Measurements from ENCODE around the gene ZDHHC19. TPM values are rescaled to one million over a fixed set of nuclear protein-coding genes. Genes with fewer than 3 reads are reported as not detected.

ZDHHC19 gene
- total RNA-seq, 2 donors from 2014 or later, result 0.42 TPM; not detected in 1

GRCh38 chr3:196202516-196202970 is 8.7 kb downstream of the ZDHHC19 start:
- ATAC-seq (ENCODE audit: insufficient number of reproducible peaks, low FRiP score, low read depth) (no peak), DNase-seq (ENCODE audit: low spot score) (no peak)
- Histone ChIP-seq H3K36me3 (no peaks in the 10 kb centered on the region), H3K9me3 (no peaks in the 10 kb centered on the region), H3K4me1 (ENCODE audit: control insufficient read depth in 1 of 2, low read depth in 2 of 2) (no peaks in the 10 kb centered on the region), H3K4me3 (no peak overlapping the region), H3K27ac (no peak overlapping the region), H3K27me3 (replicated peaks; ENCODE audit: insufficient read depth) (peaks cover 4% of the 10 kb centered on the region)
- no peak for TF ChIP-seq CTCF (IDR thresholded peaks at IDR 0.05)

- Histone ChIP-seq H3K27ac (no peak overlapping the region), H3K27me3 (replicated peaks; ENCODE audit: insufficient read depth) (no peaks in the 10 kb centered on the region), H3K4me1 (ENCODE audit: control insufficient read depth in 1 of 2, low read depth in 2 of 2) (no peaks in the 10 kb centered on the region), H3K4me3 (no peak overlapping the region), H3K36me3 (no peaks in the 10 kb centered on the region), H3K9me3 (no peaks in the 10 kb centered on the region)
- DNase-seq (ENCODE audit: low spot score) (no peak), ATAC-seq (ENCODE audit: insufficient number of reproducible peaks, low FRiP score, low read depth) (no peak)
- TF ChIP-seq CTCF (IDR thresholded peaks at IDR 0.05), result no peak
Observed at GRCh38 chr3:196198771-196199753, 12.1 kb downstream of the ZDHHC19 start.

- Histone ChIP-seq H3K4me1 (ENCODE audit: control insufficient read depth in 1 of 2, low read depth in 2 of 2) (no peaks in the 10 kb centered on the region), H3K27me3 (replicated peaks; ENCODE audit: insufficient read depth) (no peaks in the 10 kb centered on the region), H3K27ac (no peak overlapping the region), H3K4me3 (no peak overlapping the region), H3K9me3 (no peaks in the 10 kb centered on the region), H3K36me3 (no peaks in the 10 kb centered on the region)
- ATAC-seq (ENCODE audit: insufficient number of reproducible peaks, low FRiP score, low read depth) (no peak), DNase-seq (ENCODE audit: low spot score) (no peak)
- no peak for TF ChIP-seq CTCF (IDR thresholded peaks at IDR 0.05)
Observed at GRCh38 chr3:196198081-196198675, 13.0 kb downstream of the ZDHHC19 start.

- Histone ChIP-seq H3K36me3 (no peaks in the 10 kb centered on the region), H3K4me3 (no peak overlapping the region), H3K27me3 (replicated peaks; ENCODE audit: insufficient read depth) (no peaks in the 10 kb centered on the region), H3K4me1 (ENCODE audit: control insufficient read depth in 1 of 2, low read depth in 2 of 2) (no peaks in the 10 kb centered on the region), H3K9me3 (no peaks in the 10 kb centered on the region), H3K27ac (no peak overlapping the region)
- TF ChIP-seq CTCF (IDR thresholded peaks at IDR 0.05), result no peak
- ATAC-seq (ENCODE audit: insufficient number of reproducible peaks, low FRiP score, low read depth), result no peak
- DNase-seq (ENCODE audit: low spot score), result no peak
Observed at GRCh38 chr3:196197524-196197923, 13.7 kb downstream of the ZDHHC19 start.

- H3K4me1 ChIP-seq (ENCODE audit: control insufficient read depth in 1 of 2, low read depth in 2 of 2), result no peaks in the 10 kb centered on the region
- no peak for ATAC-seq (ENCODE audit: insufficient number of reproducible peaks, low FRiP score, low read depth)
- no peak overlapping the region for H3K4me3 ChIP-seq
- H3K27ac ChIP-seq, result no peak overlapping the region
- H3K27me3 ChIP-seq (replicated peaks; ENCODE audit: insufficient read depth), result no peaks in the 10 kb centered on the region
- H3K36me3 ChIP-seq, result no peaks in the 10 kb centered on the region
- DNase-seq (ENCODE audit: low spot score), result no peak
- no peaks in the 10 kb centered on the region for H3K9me3 ChIP-seq
- TF ChIP-seq CTCF (IDR thresholded peaks at IDR 0.05), result no peak
Observed at GRCh38 chr3:196195664-196196265, 15.4 kb downstream of the ZDHHC19 start.
